Measurements from ENCODE around the gene CHURC1.

CHURC1 gene

GRCh38 chr14:64939817-64940190 is 25.5 kb downstream of the CHURC1 start:
- no peak for FAIRE-seq

- FAIRE-seq = no peak
These were observed 26.2 kb downstream of the CHURC1 start for GRCh38 chr14:64940336-64940910.

- FAIRE-seq = no peak
These were observed 28.4 kb downstream of the CHURC1 start, which contains the start of gene GPX2 for GRCh38 chr14:64942531-64943111. Gene GPX2, minus strand, starts transcription at chr14:64942745. Its CDS starts 19 bp downstream, at chr14:64942726.

GRCh38 chr14:64943556-64943955 is 29.3 kb downstream of the CHURC1 start:
- FAIRE-seq = no peak

DNA sequence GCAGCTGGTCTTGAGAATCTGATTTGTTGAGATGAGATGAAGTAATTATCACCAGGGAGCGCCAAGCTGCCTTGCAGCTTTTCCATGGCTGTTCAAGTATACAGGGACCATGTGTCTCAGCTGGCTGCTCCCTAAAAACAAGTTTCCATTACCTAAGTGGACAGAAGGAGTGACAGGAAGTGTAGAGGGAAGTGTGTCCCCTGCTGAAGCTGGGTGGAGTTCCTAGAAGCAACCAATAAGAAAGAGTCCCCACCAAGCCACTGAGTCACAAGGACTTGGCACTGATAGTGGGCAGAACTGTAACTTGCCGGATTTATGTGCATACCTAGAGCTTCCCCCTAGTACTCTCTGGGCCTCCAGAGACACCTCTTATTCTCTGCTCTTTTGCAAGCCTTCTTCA is 29.8 kb downstream of the CHURC1 start:
- FAIRE-seq = no peak

- FAIRE-seq = no peak
These were observed 30.6 kb downstream of the CHURC1 start for GRCh38 chr14:64944861-64945260.

GRCh38 chr14:64945431-64946178 is 31.4 kb downstream of the CHURC1 start:
- no peak for FAIRE-seq

DNA sequence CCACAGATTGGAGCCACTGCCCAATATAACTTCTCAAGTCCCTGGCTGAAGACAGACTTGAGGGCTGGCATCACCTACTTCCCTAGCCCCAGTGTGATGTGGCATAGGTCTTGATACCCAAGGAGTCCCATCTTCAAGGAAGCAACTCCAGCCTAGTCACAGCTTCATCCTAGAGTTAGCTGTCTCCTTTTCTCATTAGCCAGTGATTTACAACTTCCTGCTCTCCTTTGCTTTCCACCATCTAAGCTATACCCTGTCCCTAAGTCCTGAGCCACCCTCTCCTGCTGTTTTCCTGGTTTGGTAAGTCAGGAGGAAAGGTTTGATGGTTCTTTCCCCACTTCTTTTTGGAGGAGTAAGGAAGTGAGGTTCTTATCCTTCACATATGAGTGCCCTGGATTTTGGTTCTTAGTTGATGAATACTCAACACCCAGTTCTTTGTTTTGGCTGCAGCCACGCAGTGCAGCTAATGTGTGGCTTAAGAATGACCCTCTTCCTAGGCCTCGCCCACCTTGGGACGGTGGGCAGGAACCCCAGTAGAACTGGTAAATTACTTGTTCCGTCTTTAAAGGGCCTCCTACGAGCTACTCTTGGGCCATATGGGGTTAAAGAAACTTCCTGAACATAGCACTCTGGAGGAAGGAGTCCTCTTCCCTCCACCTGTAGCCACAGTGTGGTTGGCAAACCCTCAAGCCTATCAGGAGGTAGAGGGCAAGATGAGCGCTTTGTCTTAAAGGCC is 32.2 kb downstream of the CHURC1 start:
- no peak for FAIRE-seq

GRCh38 chr14:64947710-64948611 is 33.7 kb downstream of the CHURC1 start:
- FAIRE-seq = no peak

GRCh38 chr14:64948612-64949210 is 34.5 kb downstream of the CHURC1 start:
- no peak for FAIRE-seq

- FAIRE-seq = no peak
These were observed 36.6 kb downstream of the CHURC1 start for GRCh38 chr14:64950889-64951288.

- FAIRE-seq = no peak
These were observed 37.0 kb downstream of the CHURC1 start for GRCh38 chr14:64951291-64951690.

DNA sequence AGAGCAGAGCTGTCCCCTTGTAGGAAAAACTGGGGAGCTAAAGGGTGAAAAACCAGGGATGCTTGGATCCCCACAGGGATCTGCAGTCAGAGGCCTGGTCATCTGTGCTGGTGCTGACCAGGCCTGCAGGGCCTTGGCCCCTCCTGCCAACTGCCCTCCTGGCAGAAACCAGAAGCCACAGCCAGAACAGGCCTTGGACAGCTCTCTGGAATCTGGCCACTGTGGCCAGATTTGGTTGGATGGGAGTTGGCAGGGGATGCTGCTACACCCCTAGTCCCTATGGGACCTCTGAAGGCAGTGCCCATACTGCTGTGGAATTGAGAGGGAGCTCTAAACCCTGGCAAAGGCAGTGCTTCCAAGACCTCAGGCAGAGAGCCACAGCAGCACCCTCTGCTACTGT is 37.5 kb downstream of the CHURC1 start:
- FAIRE-seq = no peak

GRCh38 chr14:64952598-64953309 is 38.5 kb downstream of the CHURC1 start:
- FAIRE-seq = no peak

DNA sequence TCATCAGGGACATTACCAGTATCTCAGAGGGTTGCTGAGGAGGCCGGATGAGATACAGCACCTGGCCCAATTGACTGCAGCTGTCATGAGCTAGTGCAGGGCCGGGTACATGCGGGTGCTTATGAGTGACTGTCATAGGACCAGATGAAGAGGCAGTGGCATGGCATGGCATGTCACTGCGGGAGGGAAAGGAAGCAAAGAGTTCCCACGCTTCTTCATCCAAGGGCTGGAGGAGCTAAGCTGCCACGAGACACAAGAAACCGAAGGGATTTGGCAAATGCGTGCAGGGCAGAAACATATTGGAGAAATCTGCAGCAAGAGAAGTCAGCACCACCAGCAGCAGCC is 39.0 kb downstream of the CHURC1 start:
- no peak for FAIRE-seq

DNA sequence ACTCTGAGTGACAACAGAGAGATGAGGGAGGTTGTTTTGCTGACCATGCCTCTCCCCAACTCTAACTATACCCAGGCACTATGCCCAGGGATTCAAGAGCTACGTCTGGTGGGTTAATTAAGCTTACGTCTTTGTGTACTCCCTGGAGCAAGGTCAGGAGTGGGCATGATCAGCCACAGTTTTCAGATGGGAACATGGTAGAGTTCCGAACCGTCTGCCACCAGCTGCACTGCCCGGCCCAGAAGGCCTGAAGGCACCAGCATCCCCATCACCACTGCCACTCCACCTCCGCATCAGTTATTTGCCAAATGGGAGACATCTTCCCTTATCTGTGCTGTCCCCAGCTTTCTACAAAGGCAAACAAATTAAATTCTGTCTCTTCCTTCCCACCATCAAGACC is 39.4 kb downstream of the CHURC1 start:
- FAIRE-seq = no peak

GRCh38 chr14:64954491-64955240 is 40.4 kb downstream of the CHURC1 start:
- no peak for FAIRE-seq

- no peak for FAIRE-seq
These were observed 41.0 kb downstream of the CHURC1 start for GRCh38 chr14:64955297-64955696.

DNA sequence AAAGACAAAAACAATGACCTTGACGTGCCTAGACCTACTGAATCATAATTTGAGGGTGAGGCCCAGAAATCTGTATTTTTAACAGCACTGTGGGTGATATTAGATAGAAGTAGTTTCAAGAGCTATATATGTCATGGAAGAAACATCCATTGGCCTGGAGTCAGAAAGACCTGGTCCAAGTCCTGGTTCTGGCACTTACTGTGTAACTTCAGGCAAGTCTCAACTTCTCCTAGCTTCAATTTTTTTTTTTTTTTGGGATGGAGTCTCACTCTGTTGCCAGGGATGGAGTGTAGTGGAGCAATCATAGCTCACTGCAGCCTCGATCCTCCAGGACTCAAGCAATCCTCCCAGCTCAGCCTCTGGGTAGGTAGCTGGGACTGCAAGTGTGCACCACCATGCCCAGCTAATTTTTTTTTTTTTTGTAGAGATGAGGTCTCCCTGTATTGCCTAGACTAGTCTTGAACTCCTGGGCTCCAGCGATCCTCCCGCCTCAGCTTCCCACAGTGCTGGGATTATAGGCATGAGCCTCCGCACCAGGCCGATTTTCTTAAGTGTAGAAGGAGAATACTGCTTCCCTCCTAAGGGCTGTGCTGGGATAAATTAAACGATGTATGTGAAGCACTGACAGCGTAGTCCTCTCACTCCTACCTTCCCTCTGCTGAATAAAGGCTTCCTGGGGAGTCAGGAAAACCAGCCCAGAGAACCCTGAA is 42.6 kb downstream of the CHURC1 start:
- no peak for FAIRE-seq

GRCh38 chr14:64958201-64958600 is 43.9 kb downstream of the CHURC1 start:
- FAIRE-seq = no peak
